PC-9 (cell line): ENCODE results near the gene CDC7.
A peak's percentile ranks its signal among the peaks of the same experiment; 100 is the strongest.

Experiments used
- EZH2 ChIP-seq: fragments of 200-600 bp; sonication (generic); IDR thresholded peaks from 2 replicates; pipeline ENCODE4 v1.8.0; 2017; ENCODE audit warnings: antibody characterized with exemption, low read depth
- TF ChIP-seq, protein P1 (sequence below): fragments of 200-600 bp; sonication (generic); conservative IDR thresholded peaks from 2 replicates; pipeline ENCODE4 v1.6.1; 2017; ENCODE audit warnings: mixed run types, antibody characterized with exemption, mild to moderate bottlenecking, moderate library complexity

DNA sequence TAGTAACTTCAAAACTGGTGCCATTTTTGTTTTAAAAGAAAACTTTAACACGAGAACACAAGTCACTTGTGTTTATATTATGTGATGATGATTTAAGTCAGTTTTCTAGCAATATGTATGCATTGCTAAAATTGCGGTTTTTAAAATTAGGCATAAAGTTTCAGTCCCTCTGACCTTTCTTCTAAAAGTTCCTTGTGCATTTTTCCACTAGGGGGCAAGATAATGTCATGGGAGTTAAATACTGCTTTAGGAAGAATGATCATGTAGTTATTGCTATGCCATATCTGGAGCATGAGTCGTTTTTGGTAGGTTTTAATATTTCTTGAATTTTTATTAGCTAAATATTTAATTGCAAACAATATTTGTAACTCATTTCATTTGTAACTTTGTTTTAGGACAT lies 10.7 kb downstream of the CDC7 start:
- TF ChIP-seq, protein P1, sequence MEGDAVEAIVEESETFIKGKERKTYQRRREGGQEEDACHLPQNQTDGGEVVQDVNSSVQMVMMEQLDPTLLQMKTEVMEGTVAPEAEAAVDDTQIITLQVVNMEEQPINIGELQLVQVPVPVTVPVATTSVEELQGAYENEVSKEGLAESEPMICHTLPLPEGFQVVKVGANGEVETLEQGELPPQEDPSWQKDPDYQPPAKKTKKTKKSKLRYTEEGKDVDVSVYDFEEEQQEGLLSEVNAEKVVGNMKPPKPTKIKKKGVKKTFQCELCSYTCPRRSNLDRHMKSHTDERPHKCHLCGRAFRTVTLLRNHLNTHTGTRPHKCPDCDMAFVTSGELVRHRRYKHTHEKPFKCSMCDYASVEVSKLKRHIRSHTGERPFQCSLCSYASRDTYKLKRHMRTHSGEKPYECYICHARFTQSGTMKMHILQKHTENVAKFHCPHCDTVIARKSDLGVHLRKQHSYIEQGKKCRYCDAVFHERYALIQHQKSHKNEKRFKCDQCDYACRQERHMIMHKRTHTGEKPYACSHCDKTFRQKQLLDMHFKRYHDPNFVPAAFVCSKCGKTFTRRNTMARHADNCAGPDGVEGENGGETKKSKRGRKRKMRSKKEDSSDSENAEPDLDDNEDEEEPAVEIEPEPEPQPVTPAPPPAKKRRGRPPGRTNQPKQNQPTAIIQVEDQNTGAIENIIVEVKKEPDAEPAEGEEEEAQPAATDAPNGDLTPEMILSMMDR, result peak; percentile 87
- no peak for TF ChIP-seq EZH2
